Measurements from ENCODE around the gene SLC25A13. TPM values are rescaled to one million over a fixed set of nuclear protein-coding genes. Genes with fewer than 3 reads are reported as not detected.

The SLC25A13 gene
- total RNA-seq, 1 experiment from 2014 or later, result 77.2 TPM

GRCh38 chr7:96308253-96308949 lies 13.5 kb downstream of the SLC25A13 start:
- CTCF ChIA-PET, result interaction anchor here (0.7 kb wide), 1 partner anchor 28 kb away, joined by 3 read pairs; no protein-coding TSS in a partner anchor

GRCh38 chr7:96306385-96307125 lies 15.3 kb downstream of the SLC25A13 start:
- CTCF ChIA-PET, result no interaction called here
- no peaks in the 10 kb centered on the region for H3K27me3 Mint-ChIP-seq (ENCODE audit: low read depth)
- ATAC-seq (no peak), DNase-seq (ENCODE audit: low spot score) (no peak)
- POLR2A ChIA-PET, result no interaction called here
- peaks cover 53% of the 10 kb centered on the region for H3K4me1 Mint-ChIP-seq
- H3K9me3 Mint-ChIP-seq, result no peaks in the 10 kb centered on the region
- no peaks in the 10 kb centered on the region for H3K36me3 Mint-ChIP-seq
- no peak overlapping the region for H3K4me3 Mint-ChIP-seq
- peak overlapping the region; percentile 51; the same call in 1 of the 2 replicates for H3K27ac Mint-ChIP-seq
- TF ChIP-seq E2F5 (CRISPR knock-in tag; IDR thresholded peaks at IDR 0.05) (no peak), AFF4 (CRISPR knock-in tag; IDR thresholded peaks at IDR 0.05; ENCODE audit: borderline replicate concordance) (no peak), NFATC4 (CRISPR knock-in tag; IDR thresholded peaks at IDR 0.05) (no peak), NR1H2 (CRISPR knock-in tag; IDR thresholded peaks at IDR 0.05) (no peak), EMX1 (CRISPR knock-in tag; IDR thresholded peaks at IDR 0.05) (no peak), ZNF317 (CRISPR knock-in tag; IDR thresholded peaks at IDR 0.05; ENCODE audit: borderline replicate concordance, low read depth) (no peak), ATF6 (CRISPR knock-in tag; IDR thresholded peaks at IDR 0.05) (no peak), CREM (CRISPR knock-in tag; IDR thresholded peaks at IDR 0.05) (no peak), ZNF425 (CRISPR knock-in tag; conservative IDR thresholded peaks at IDR 0.05) (no peak)

More at GRCh38 chr7:96308253-96308949, 13.5 kb downstream of the SLC25A13 start:
- Mint-ChIP-seq H3K4me1 (peaks cover 58% of the 10 kb centered on the region), H3K36me3 (no peaks in the 10 kb centered on the region), H3K9me3 (no peaks in the 10 kb centered on the region), H3K27me3 (ENCODE audit: low read depth) (no peaks in the 10 kb centered on the region), H3K27ac (peak overlapping the region; percentile 95), H3K4me3 (0 out of 2 replicates have a peak overlapping the region, but pooled peaks have one; percentile 12)
- TF ChIP-seq STAT6 (CRISPR knock-in tag; conservative IDR thresholded peaks at IDR 0.05; ENCODE audit: low read depth) (no peak), TP53 (CRISPR knock-in tag; IDR thresholded peaks at IDR 0.05) (no peak), NFYB (CRISPR knock-in tag; conservative IDR thresholded peaks at IDR 0.05; ENCODE audit: low read depth) (no peak), FOXP1 (CRISPR knock-in tag; IDR thresholded peaks at IDR 0.05; ENCODE audit: borderline replicate concordance) (no peak), ZBTB43 (CRISPR knock-in tag; IDR thresholded peaks at IDR 0.05) (no peak), NR3C1 (CRISPR knock-in tag; conservative IDR thresholded peaks at IDR 0.05; ENCODE audit: low read depth) (no peak), TEAD1 (CRISPR knock-in tag; IDR thresholded peaks at IDR 0.05) (0 out of 2 replicates have a peak, but pooled peaks have one; percentile 50), ATF3 (CRISPR knock-in tag; conservative IDR thresholded peaks at IDR 0.05) (no peak), ZNF671 (CRISPR knock-in tag; IDR thresholded peaks at IDR 0.05) (no peak)
- peak; percentile 96 for ATAC-seq
- peak; percentile 38 for DNase-seq (ENCODE audit: low spot score)
- POLR2A ChIA-PET, result no interaction called here
